GM10248 (cell line): Measurements from ENCODE around the gene MARCHF7.

Source experiments
- CTCF ChIA-PET: fragments of 300-600 bp; sonication (Branson Sonifier 250); formaldehyde crosslinking; extraction: SDS; loops from one replicate; lab custom pipeline; 2021; ENCODE audit warnings: antibody characterized with exemption; lab: Yijun Ruan, JAX
- POLR2A ChIA-PET: fragments of 350-650 bp; sonication (Branson Sonifier 250); formaldehyde crosslinking; extraction: SDS; loops from one replicate; lab custom pipeline; 2020; ENCODE audit warnings: antibody characterized with exemption; lab: Yijun Ruan, JAX
- DNase-seq: peaks from one replicate; pipeline ENCODE4 v3.0.0; 2012; ENCODE audit errors: extremely low spot score
- TF ChIP-seq, protein P1 (sequence below): IDR thresholded peaks from 2 replicates; pipeline ENCODE4 v1.5.1; 2012; ENCODE audit warnings: mild to moderate bottlenecking, low read depth; ENCODE audit errors: extremely low read depth, missing control alignments, control extremely low read depth

The MARCHF7 gene

DNA sequence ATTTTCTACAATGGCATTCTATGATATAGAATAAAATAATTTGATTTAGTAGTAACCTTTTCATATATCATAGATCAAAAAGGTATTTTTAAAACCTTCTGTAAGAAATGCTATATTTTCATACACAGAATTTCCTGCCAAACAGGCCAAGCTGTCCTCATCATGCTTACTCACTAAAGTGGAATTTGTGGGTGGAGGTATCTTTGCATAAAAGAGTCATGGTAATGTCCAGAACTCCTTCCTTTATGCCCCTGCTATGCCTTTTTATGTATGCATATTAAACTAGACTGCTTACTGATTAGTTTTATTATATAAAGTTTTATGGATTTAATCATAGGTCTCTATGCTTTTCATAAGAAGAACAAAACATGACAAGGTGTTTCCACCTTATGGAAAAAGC, 27.5 kb upstream of the MARCHF7 start:
- ChIA-PET CTCF (interaction anchor here (1.2 to 1.6 kb wide), 4 partner anchors 12 to 328 kb away, joined by 3 to 4 read pairs (median 4); no protein-coding TSS in a partner anchor), POLR2A (no interaction called here)
- TF ChIP-seq, protein P1, sequence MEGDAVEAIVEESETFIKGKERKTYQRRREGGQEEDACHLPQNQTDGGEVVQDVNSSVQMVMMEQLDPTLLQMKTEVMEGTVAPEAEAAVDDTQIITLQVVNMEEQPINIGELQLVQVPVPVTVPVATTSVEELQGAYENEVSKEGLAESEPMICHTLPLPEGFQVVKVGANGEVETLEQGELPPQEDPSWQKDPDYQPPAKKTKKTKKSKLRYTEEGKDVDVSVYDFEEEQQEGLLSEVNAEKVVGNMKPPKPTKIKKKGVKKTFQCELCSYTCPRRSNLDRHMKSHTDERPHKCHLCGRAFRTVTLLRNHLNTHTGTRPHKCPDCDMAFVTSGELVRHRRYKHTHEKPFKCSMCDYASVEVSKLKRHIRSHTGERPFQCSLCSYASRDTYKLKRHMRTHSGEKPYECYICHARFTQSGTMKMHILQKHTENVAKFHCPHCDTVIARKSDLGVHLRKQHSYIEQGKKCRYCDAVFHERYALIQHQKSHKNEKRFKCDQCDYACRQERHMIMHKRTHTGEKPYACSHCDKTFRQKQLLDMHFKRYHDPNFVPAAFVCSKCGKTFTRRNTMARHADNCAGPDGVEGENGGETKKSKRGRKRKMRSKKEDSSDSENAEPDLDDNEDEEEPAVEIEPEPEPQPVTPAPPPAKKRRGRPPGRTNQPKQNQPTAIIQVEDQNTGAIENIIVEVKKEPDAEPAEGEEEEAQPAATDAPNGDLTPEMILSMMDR, result no peak
- DNase-seq, result no peak

DNA sequence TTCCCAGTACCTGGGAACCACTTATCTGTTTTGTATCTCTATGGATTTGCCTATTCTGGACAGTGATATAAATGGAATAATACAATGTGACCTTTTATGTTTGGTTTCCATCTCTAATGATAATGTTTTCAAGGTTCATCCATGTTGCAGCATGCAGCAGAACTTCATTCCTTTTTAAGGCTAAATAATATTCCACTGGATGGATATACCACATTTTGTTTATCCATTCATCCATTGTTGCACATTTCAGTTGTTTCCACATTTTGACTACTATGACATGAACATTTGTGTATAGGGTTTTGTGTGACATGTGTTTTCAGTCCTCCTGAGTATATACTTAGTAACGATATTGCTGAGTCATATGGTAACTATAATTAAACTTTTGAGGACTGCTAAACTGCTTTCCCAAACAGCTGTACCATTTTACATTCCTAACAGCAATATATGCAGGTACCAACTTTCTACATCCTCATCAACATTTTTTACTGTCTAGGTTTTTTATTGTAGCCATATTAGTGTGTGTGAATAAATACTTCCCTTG, 17.7 kb upstream of the MARCHF7 start:
- no peak for DNase-seq
- ChIA-PET CTCF (interaction anchor here (0.7 kb wide), 1 partner anchor 16 kb away, joined by 3 read pairs; no protein-coding TSS in a partner anchor), POLR2A (no interaction called here)
- TF ChIP-seq, protein P1, result no peak

DNA sequence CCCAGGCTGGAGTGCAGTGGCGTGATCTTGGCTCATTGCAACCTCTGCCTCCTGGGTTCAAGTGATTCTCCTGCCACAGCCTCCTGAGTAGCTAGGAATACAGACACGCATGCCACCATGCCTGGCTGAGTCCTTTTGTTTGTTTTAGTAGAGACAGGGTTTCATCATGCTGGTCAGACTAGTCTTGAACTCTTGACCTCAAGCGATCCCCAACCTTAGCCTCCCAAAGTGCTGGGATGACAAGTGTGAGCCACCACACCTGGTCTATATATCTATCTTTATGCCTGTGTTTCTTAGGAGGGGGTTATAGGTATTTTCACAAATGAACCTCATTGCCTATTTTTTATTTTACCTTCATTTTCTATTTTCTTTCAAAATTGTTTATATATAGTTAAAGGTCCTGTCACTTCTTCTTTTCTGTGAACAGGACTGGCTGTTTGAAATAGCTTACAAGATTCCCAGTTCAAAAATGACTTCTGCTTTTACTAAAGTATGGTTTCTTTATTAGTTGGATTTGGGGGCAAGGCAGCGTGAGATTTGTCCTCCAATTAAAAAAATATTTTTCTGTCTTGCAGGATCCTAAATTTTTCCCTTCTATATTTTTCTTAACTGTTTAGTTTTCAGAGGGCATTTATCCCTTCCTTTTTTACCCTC, 16.4 kb upstream of the MARCHF7 start:
- ChIA-PET CTCF (interaction anchor here (1.9 kb wide), 1 partner anchor 12 kb away, joined by 4 read pairs; no protein-coding TSS in a partner anchor), POLR2A (no interaction called here)
- TF ChIP-seq, protein P1, result no peak
- DNase-seq, result peak; percentile 21

DNA sequence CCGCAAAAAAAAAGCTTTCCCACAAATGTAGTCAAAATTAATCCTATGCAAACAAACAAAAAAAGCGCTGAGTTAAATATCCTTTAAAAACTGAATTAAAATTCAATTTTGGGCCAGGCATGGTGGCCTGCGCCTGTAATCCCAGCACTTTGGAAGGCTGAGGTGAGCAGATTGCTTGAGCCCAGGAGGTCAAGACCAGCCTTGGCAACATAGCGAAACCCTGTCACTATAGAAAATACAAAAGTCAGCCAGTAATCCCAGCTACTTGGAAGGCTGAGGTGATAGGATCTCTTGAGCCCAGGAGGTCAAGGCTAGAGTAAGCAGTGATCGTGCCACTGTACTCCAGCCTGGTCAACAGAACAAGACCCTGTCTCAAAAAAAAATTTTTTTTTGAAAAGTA, 8.8 kb upstream of the MARCHF7 start:
- CTCF ChIA-PET, result interaction anchor here (0.8 to 1.7 kb wide), 2 partner anchors 9 to 19 kb away, joined by 3 to 7 read pairs; partner anchors contain the start of gene MARCHF7

DNA sequence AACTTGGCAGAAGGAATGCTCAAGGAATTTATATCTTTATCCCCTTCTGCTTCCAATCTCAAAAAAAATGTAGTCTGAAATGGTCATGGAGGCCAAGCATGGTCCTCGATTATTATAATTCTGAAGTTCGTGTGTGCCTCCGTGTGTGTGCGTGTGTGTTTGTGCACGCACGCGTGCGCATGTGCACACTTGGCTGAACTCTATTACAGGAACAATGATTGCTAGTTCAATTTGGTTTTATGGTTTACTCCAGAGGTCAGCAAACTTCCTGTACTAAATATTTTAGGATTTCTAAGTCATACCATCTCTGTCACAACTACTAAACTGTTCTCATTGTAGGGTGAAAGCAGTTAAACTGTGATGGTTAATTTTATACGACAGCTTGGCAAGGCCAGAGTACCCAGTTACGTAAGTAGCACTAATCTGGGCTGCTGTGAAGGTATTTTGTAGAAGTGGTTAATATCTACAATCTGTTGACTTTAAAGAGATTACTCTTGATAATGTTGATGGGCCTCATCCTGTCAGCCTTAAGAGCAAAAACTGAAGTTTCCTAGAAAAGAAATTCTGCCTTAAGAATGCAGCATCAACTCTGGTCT, 5.8 kb upstream of the MARCHF7 start:
- CTCF ChIA-PET, result interaction anchor here (1.8 kb wide), 1 partner anchor 9 kb away, joined by 5 read pairs; no protein-coding TSS in a partner anchor
- TF ChIP-seq, protein P1, result no peak
- POLR2A ChIA-PET, result no interaction called here
- DNase-seq, result no peak

More for the DNA sequence above, 8.8 kb upstream of the MARCHF7 start:
- DNase-seq, result no peak
- TF ChIP-seq, protein P1, result no peak
- POLR2A ChIA-PET, result no interaction called here

DNA sequence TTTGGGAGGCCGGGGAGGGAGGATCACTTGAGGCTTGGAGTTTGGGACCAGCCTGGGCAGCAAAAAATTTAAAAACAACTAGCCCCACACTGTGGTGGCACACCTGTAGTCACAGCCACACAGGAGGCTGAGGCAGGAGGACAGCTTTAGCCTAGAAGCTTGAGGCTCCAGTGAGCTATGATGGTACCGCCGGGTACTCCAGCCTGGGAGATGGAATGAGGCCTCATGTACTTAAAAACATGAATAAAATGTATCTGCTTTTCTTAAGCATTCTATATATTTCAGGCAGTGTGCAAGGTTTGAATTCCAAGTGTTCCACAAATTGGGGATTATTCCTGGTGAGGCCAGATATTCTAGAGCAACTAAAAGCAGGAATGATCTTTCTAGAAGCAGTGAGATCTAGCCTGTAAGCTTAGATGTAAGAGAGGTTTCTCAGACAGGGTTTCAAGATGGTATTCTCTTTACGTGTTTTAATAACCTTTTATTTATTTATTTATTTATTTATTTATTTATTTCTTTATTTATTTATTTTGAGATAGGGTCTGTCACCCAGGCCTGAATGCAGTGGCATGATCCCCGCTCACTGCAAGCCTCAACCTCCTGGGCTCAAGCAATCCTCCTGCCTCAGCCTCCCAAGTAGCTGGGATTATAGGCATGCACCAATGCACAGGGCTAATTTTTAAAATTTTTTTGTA, 4.1 kb upstream of the MARCHF7 start:
- DNase-seq, result no peak
- TF ChIP-seq, protein P1, result no peak
- ChIA-PET POLR2A (no interaction called here), CTCF (interaction anchor here (1.8 kb wide), 1 partner anchor 8 kb away, joined by 5 read pairs; no protein-coding TSS in a partner anchor)
